ENCODE measurements around the gene MAPKAPK3.

Gene MAPKAPK3

DNA sequence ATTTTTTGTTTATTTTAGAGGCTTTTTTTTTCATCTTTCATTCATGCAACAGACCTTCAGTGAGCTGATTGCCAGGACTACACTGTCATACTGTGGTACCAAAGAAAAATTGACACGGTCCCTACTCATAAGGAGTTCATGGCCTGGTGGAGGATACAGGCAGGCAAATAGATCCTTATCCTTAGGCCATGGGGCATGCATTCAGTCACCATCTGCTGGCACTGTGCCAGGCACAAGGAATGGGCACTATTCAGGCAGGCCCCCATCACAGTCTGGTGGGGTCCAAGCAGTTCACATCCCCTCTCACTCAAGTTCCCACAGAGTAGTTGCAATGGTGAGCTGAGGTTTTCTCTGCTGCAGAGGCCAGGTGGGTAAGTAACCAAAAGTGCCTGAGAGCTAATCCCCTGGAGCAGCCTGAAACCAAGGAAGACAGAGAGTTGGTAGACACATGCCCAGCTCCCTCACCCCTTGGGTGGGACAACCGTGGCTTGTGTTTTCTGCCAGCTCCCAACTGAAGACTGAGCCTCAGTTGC lies 22.6 kb upstream of the MAPKAPK3 start:
- TF ChIP-seq, protein P1, sequence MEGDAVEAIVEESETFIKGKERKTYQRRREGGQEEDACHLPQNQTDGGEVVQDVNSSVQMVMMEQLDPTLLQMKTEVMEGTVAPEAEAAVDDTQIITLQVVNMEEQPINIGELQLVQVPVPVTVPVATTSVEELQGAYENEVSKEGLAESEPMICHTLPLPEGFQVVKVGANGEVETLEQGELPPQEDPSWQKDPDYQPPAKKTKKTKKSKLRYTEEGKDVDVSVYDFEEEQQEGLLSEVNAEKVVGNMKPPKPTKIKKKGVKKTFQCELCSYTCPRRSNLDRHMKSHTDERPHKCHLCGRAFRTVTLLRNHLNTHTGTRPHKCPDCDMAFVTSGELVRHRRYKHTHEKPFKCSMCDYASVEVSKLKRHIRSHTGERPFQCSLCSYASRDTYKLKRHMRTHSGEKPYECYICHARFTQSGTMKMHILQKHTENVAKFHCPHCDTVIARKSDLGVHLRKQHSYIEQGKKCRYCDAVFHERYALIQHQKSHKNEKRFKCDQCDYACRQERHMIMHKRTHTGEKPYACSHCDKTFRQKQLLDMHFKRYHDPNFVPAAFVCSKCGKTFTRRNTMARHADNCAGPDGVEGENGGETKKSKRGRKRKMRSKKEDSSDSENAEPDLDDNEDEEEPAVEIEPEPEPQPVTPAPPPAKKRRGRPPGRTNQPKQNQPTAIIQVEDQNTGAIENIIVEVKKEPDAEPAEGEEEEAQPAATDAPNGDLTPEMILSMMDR (IDR thresholded peaks at IDR 0.05; ENCODE audit: borderline replicate concordance, control extremely low read depth, extremely low read depth, insufficient read depth, missing control alignments), result no peak
- in situ Hi-C loops (cut with MboI; ENCODE audit: low sequenced_read_pairs, unreplicated experiment), result no loop called here
- DNase-seq (ENCODE audit: low spot score), result no peak

DNA sequence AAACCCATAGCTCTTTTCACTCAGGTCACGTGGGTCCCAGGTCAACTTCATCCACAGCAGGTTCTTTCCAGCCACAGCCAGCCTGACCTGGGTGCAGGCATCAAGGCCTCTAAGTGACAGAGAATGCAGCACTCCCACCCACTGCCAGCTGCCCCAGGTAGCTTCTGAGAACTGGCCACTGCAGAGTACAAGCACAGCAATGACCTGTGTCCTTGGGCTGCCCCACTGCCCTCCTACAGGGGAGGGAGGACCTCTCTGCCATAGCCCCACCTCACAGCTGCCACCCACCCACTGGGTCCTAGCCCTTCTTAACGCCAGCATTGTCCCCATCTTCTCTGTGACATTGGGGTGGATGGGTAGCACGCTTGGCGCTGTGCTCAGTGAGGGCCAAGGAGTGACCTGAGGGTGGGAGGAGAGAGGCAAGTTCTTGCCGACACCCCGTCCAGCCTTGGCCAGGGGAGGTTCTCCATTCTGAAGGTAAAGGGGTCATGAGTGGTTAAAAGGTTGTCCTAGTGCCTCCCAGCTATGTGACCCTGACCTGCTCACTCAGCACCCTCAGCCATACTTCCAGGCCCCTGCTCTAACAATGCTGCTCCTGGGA lies 17.7 kb upstream of the MAPKAPK3 start:
- no peak for DNase-seq (ENCODE audit: low spot score)
- in situ Hi-C loops (cut with MboI; ENCODE audit: low sequenced_read_pairs, unreplicated experiment), result no loop called here
- TF ChIP-seq, protein P1 (IDR thresholded peaks at IDR 0.05; ENCODE audit: borderline replicate concordance, control extremely low read depth, extremely low read depth, insufficient read depth, missing control alignments), result no peak

DNA sequence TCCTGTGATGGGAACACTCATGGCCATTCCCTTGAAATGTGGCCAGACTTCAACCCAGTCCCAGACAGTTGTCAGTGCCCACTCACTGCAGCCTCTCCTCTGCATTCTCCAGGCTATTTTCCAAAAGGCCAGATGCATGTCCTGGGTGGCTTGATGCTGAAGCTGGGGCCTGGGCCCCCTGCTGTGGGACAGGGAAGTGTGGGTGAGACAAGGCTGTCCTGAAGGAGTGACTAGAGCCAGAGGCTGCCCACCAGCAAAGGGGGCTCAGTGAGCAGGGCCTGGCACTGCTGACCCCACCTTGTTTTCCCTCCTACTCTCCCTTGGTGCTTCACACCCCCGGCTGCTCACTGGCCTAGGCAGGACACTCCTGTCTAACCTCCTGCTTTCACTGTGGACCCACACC lies 17.2 kb upstream of the MAPKAPK3 start:
- DNase-seq (ENCODE audit: low spot score), result no peak
- in situ Hi-C loops (cut with MboI; ENCODE audit: low sequenced_read_pairs, unreplicated experiment), result no loop called here
- TF ChIP-seq, protein P1 (IDR thresholded peaks at IDR 0.05; ENCODE audit: borderline replicate concordance, control extremely low read depth, extremely low read depth, insufficient read depth, missing control alignments), result no peak

DNA sequence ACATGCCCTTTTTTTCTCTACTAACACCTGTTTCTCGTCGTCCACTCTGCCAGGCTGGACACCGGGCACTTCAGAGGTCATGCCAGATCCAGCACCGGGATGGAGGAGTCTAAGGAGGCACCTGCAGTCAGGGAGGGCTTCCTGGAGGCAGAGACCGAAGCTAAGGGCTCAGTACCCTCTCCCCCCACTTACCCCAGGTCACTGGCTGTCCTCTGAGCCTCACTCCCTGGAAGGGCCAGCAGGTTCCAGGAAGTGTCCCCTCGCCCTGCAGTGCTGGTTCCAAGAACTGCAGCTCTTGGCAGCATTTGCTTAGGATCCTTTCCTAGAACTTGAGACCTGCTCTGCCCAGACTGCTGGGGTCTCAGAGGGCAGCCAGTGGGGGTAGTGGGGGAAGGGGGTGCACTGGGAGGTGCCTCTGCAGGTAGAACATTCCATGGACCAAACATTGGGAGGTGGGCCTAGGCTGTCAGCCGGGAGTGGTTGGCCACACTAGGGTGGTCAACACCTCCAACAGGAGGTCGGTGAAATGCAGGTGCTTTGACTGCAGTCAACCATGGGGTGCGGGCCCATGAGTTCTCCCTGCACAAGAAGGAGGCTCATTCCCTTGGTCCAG lies 16.7 kb upstream of the MAPKAPK3 start:
- in situ Hi-C loops (cut with MboI; ENCODE audit: low sequenced_read_pairs, unreplicated experiment), result no loop called here
- DNase-seq (ENCODE audit: low spot score), result no peak
- TF ChIP-seq, protein P1 (IDR thresholded peaks at IDR 0.05; ENCODE audit: borderline replicate concordance, control extremely low read depth, extremely low read depth, insufficient read depth, missing control alignments), result no peak

DNA sequence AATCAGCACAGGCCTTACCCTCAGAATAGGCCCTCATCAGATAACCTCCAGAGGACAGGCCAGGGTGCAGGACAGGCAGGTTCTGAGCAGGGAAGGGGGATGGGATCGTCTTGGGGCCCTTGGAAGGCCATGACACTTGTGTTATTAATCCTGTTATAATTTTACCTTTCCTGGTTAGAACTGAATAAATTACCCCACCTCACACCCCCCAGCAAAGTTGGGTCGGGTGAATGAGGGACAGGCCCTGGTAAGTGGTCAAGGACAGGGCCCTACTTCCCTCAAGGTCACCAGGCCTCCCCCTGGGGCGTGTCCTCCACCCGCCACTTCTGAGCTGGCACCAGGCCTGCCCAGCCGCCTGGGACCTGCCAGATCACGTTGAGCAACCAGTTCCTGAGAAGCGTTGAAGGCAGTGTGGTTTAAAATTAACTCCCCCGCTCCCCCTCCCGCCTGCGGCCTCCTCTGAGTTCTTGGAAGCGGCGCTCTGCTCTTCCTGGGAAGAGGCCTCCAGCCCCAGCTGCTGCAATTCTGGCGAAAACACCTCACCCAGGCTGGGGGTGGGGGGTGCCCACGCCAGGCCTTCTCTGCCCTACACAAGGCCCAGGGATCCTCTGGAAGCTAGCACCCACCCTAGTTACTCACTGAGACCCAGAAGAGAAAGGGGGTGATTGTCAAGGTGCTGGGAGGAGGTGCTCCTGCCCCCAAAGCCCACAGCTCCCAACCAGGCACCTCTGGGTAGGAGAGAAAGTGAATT lies 15.9 kb upstream of the MAPKAPK3 start:
- DNase-seq (ENCODE audit: low spot score), result no peak
- in situ Hi-C loops (cut with MboI; ENCODE audit: low sequenced_read_pairs, unreplicated experiment), result no loop called here
- TF ChIP-seq, protein P1 (IDR thresholded peaks at IDR 0.05; ENCODE audit: borderline replicate concordance, control extremely low read depth, extremely low read depth, insufficient read depth, missing control alignments), result no peak

DNA sequence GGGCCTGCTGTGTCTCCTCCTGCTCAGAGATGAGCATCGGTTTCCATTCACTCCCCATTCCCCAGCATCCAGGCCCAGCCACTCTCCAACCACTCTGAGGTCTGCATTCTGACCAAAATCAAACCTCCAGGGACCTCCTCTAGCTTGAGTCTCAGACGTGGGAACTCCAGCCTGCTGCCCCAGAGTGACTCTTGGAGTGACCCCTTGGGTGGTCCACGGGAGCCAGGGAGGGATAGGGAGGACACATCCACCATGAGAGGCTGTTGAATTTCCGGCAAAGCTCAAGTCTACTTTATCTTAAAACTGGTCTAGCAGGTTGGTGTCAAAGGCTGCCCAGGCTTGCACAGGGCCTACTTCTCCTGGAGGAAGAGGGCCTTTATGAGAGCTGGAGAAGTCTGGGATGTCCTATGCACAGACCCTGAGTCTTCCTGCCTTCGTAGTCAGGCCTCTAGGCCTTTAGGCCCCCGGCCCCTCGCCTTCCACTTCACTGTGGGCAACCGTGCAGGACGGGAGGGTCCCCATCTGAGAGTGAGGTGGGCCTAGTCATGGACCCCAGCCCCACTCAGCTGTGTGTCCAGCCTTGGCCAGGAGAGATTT lies 14.3 kb upstream of the MAPKAPK3 start:
- in situ Hi-C loops (cut with MboI; ENCODE audit: low sequenced_read_pairs, unreplicated experiment), result no loop called here
- DNase-seq (ENCODE audit: low spot score), result no peak
- TF ChIP-seq, protein P1 (IDR thresholded peaks at IDR 0.05; ENCODE audit: borderline replicate concordance, control extremely low read depth, extremely low read depth, insufficient read depth, missing control alignments), result no peak
